Measurements from ENCODE around the gene KCNQ1OT1.

The KCNQ1OT1 gene

DNA sequence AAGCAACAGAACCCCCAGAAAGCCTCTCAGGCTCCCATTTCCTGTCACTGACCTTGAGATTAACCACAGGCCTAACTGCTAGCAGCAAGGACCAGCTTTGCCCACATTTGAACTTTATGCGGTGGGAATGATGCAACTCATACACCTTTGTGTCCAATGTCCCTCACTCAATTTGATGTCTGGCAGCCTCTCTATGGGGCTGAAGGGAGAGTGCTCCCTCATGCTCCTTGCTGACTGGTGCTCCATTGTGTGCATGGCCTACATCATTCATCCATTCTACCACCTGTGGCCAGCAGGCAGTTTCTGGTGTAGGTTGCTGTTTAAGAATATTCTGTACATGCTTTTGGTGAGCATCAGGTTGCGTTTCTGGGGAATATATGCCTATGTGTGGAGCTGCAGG is 31.9 kb downstream of the KCNQ1OT1 start:
- DNase-seq, result no peak
- Histone ChIP-seq H3K4me2 (ENCODE audit: low read depth, low read length) (no peak overlapping the region), H3K27me3 (replicated peaks; ENCODE audit: insufficient read depth, low read length) (no peaks in the 10 kb centered on the region), H3K9me3 (replicated peaks; ENCODE audit: insufficient read depth, low read length) (no peaks in the 10 kb centered on the region), H3F3A (ENCODE audit: insufficient read depth, low read length) (no peaks in the 10 kb centered on the region), H3K9ac (ENCODE audit: low read length) (no peak overlapping the region), H3K36me3 (replicated peaks; ENCODE audit: insufficient read depth, low read length) (no peaks in the 10 kb centered on the region), H3K79me2 (ENCODE audit: low read length) (no peaks in the 10 kb centered on the region), H2AFZ (ENCODE audit: low read length) (no peak overlapping the region), H3K9me2 (replicated peaks; ENCODE audit: insufficient read depth, low read length) (no peaks in the 10 kb centered on the region), H3K4me3 (ENCODE audit: low read length) (no peak overlapping the region), H3K27ac (ENCODE audit: low read length) (no peak overlapping the region), H4K20me1 (ENCODE audit: insufficient read depth, low read length) (no peaks in the 10 kb centered on the region), H3K4me1 (ENCODE audit: low read length) (no peaks in the 10 kb centered on the region)
- no peak for TF ChIP-seq CTCF (IDR thresholded peaks at IDR 0.05; ENCODE audit: low read length)
- TF ChIP-seq EZH2phosphoT487 (IDR thresholded peaks at IDR 0.05; ENCODE audit: low read length), result no peak
- no peak for TF ChIP-seq EZH2 (optimal IDR thresholded peaks at IDR 0.05; ENCODE audit: low read depth, low read length)

DNA sequence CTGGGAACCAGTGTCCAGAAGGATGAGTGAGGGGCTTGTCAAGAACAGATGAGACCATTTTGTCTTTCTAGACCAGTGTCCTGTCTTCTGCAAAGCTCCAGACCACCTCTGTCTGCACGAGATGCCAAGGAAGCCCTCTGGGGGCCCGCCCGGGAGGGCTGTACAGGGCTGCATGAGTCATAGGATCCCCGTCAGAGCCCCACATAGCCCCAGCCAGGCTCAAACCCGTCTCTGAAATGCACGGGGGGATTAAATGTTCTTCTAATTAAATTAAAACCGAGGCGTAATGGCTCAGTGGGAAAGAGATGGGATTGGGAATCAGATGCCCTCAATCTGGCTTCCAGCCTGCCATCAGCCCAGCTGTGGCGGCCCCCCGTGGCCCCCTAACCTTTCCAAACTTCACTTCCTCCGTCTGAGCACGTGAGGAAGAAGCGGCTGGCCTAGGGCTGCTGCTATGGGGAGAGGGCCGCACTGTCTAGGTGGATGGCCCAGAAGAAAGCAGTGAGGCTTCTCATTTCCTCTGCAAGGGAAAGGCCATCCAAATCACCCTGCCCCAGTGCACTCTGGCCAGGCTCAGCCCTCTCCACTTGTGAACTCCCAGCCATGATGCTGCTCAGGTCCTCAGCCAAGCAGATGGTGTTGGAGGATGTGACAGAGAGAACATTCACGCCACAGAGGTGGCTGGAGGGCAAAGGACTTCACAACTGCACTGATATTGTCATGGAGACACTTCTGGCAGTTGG is 32.8 kb downstream of the KCNQ1OT1 start:
- H3K27me3 ChIP-seq (replicated peaks; ENCODE audit: insufficient read depth, low read length), result no peaks in the 10 kb centered on the region
- no peaks in the 10 kb centered on the region for H3K4me1 ChIP-seq (ENCODE audit: low read length)
- H4K20me1 ChIP-seq (ENCODE audit: insufficient read depth, low read length), result no peaks in the 10 kb centered on the region
- H3K9me3 ChIP-seq (replicated peaks; ENCODE audit: insufficient read depth, low read length), result no peaks in the 10 kb centered on the region
- H3K4me3 ChIP-seq (ENCODE audit: low read length), result no peak overlapping the region
- no peak overlapping the region for H3K27ac ChIP-seq (ENCODE audit: low read length)
- H3K79me2 ChIP-seq (ENCODE audit: low read length), result no peaks in the 10 kb centered on the region
- H3K4me2 ChIP-seq (ENCODE audit: low read depth, low read length), result no peak overlapping the region
- H3K9ac ChIP-seq (ENCODE audit: low read length), result no peak overlapping the region
- no peaks in the 10 kb centered on the region for H3F3A ChIP-seq (ENCODE audit: insufficient read depth, low read length)
- no peak for DNase-seq
- H3K36me3 ChIP-seq (replicated peaks; ENCODE audit: insufficient read depth, low read length), result no peaks in the 10 kb centered on the region
- no peaks in the 10 kb centered on the region for H3K9me2 ChIP-seq (replicated peaks; ENCODE audit: insufficient read depth, low read length)
- TF ChIP-seq CTCF (IDR thresholded peaks at IDR 0.05; ENCODE audit: low read length) (no peak), EZH2phosphoT487 (IDR thresholded peaks at IDR 0.05; ENCODE audit: low read length) (no peak), EZH2 (optimal IDR thresholded peaks at IDR 0.05; ENCODE audit: low read depth, low read length) (no peak)
- no peak overlapping the region for H2AFZ ChIP-seq (ENCODE audit: low read length)

DNA sequence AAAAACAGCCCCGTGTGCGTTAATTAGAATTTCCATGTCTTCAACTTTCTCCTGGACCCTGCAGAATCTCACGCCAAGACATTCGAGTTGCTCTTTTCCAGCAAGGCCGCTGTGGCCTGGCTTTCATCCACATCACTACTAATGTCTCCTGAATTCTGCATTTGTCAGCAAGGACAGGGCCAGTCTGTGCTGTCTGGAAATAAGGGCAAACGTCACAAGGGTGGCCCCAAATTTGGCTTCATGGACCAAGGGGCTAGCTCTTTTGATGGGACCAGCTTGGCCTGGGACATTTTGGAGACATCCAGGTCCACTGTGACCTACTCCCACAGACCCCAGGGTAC is 33.4 kb downstream of the KCNQ1OT1 start:
- no peaks in the 10 kb centered on the region for H3F3A ChIP-seq (ENCODE audit: insufficient read depth, low read length)
- H3K79me2 ChIP-seq (ENCODE audit: low read length), result no peaks in the 10 kb centered on the region
- H3K9me2 ChIP-seq (replicated peaks; ENCODE audit: insufficient read depth, low read length), result no peaks in the 10 kb centered on the region
- no peak overlapping the region for H3K4me2 ChIP-seq (ENCODE audit: low read depth, low read length)
- no peaks in the 10 kb centered on the region for H4K20me1 ChIP-seq (ENCODE audit: insufficient read depth, low read length)
- no peak for DNase-seq
- TF ChIP-seq CTCF (IDR thresholded peaks at IDR 0.05; ENCODE audit: low read length) (no peak), EZH2 (optimal IDR thresholded peaks at IDR 0.05; ENCODE audit: low read depth, low read length) (no peak), EZH2phosphoT487 (IDR thresholded peaks at IDR 0.05; ENCODE audit: low read length) (no peak)
- no peaks in the 10 kb centered on the region for H3K9me3 ChIP-seq (replicated peaks; ENCODE audit: insufficient read depth, low read length)
- no peaks in the 10 kb centered on the region for H3K27me3 ChIP-seq (replicated peaks; ENCODE audit: insufficient read depth, low read length)
- H3K36me3 ChIP-seq (replicated peaks; ENCODE audit: insufficient read depth, low read length), result no peaks in the 10 kb centered on the region
- no peak overlapping the region for H3K4me3 ChIP-seq (ENCODE audit: low read length)
- H3K27ac ChIP-seq (ENCODE audit: low read length), result no peak overlapping the region
- no peak overlapping the region for H3K9ac ChIP-seq (ENCODE audit: low read length)
- no peak overlapping the region for H2AFZ ChIP-seq (ENCODE audit: low read length)
- no peaks in the 10 kb centered on the region for H3K4me1 ChIP-seq (ENCODE audit: low read length)
